Activated CD4-positive, alpha-beta T cell treated with anti-CD3 and anti-CD28 coated beads, Interleukin-2, Interleukin-4, amounts not matched to agents 100 ng/mL and 50 ng/mL, durations not matched to agents 16 hours and 8 hours (primary cell): Measurements from ENCODE around the gene FLT1.

ENCODE experiments used
- DNase-seq: peaks from one replicate; pipeline ENCODE4 v3.0.0-alpha.2; 2020; ENCODE audit warnings: low spot score

Gene FLT1

DNA sequence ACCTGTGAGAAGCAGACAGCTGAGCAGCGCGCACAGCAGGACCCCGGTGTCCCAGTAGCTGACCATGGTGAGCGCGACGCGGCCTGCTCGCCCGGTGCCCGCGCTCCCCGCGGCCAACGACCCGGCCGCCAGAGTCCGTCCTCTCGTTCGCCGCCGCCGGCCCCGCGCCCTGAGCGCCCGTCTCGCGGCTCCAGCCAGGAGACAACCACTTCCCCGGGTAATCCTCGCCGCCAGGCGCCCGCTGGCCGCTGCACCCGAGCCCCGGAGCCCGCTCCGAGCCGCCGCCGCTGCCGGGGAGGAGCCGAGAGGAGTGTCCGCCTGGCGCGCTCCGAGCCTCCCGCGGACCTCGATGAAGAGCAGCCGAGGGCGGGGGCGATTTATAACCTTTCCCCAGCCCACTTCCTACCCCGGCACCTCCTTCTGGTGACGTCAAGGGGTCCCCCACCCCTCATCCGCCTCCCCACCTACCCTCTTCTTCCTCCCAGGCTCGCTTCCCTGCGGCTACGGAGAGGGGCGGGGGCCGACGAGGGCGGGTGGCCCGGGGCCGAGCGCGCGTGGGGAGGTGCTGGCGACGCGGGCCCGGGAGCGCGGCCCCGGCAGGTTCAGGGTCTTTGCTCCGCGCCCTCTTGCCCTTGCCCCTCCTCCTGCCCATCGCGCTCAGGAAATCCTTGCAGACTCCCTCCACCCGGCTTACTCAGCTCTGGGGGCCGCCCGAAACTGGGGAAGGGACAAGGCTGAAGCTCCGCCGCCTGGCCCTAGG, at the start of gene FLT1:
Gene FLT1, minus strand, starts transcription at position 351 of the 760 bp plus-strand sequence. Its CDS starts 285 bp downstream, at position 66.
- peak; percentile 21 for DNase-seq

DNA sequence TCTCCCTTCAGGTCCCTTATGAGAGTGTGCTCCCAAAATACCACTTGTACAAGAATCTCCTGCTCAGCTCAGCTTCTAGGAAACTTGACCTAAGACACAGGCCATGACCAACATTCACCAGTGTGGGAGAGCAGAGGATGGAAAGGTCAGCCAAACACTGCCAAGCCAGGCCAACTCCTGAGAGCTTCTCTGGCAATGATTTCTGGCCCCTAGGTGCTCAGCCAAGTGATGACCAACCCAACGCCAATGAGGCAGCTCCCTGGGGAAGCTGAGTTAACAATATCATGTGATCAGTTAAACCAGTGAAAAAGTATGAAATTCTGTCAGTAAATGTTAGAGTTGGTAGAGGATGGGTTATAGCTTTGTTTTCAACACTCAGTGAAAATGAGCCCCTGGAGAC, 49.1 kb upstream of the FLT1 start:
- no peak for DNase-seq

- no peak for DNase-seq
Observed at GRCh38 chr13:28542804-28543203, 47.9 kb upstream of the FLT1 start.

DNA sequence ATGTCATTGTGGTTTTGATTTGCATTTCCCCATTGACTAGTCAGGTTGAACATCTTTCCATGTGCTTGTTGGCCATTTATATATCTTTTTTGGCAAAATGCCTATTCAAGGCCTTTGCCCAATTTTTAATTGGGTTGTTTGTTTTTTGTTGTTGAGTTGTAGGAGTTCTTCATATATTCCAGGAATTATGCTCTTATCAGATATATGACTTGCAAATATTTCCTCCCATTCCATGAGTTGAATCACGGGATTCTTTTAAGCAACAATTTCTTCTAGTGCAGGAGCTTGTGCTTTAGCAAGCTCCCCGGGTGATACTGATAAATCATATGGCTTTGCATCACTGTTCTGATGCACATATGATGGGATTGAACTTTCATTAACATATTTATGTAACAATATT, 47.0 kb upstream of the FLT1 start:
- DNase-seq: no peak

DNA sequence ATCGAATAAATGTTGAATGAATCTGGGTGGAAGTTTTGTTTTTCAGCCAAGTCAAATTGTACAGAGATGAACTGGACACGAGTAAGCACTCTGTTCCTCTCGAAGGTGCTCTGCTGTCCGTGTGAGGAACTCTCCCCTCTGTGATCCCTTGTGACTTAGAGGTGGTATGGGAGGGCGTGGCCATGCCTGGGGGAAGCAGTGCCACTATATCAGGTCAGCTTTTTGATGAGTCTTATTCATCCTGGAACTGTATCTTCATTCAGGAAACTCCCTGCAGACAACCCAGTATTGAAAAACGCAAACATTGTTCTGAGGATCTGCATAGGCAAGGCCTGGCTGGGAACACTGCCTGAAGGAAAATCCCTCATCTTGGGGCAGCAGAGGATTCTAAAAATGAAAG, 45.7 kb upstream of the FLT1 start:
- peak; percentile 30 for DNase-seq

GRCh38 chr13:28539625-28540286, 44.8 kb upstream of the FLT1 start:
- no peak for DNase-seq

- DNase-seq: no peak
Observed at GRCh38 chr13:28538932-28539331, 44.0 kb upstream of the FLT1 start.

DNA sequence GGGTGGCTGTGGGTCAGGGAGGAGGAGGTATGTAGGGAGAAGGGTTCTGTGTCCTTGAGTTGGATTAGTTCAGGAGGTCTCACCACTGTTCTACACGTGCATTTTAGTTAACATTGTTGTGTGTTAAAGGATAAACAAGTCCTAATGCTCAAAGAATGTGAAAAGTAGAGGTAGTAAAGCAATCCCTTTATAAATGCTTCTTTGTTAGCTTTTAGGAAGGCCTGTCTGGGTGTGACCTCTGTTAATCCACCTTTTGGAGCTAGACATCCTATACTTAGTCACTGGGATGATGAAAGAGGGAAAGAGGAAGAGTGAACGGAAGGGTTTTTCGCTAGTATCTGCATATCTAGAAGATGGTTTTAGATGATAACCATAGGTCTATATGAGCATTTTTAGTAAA, 42.2 kb upstream of the FLT1 start:
- no peak for DNase-seq

- no peak for DNase-seq
Observed at GRCh38 chr13:28536371-28536770, 41.4 kb upstream of the FLT1 start.

- no peak for DNase-seq
Observed at GRCh38 chr13:28535734-28536133, 40.8 kb upstream of the FLT1 start.

DNA sequence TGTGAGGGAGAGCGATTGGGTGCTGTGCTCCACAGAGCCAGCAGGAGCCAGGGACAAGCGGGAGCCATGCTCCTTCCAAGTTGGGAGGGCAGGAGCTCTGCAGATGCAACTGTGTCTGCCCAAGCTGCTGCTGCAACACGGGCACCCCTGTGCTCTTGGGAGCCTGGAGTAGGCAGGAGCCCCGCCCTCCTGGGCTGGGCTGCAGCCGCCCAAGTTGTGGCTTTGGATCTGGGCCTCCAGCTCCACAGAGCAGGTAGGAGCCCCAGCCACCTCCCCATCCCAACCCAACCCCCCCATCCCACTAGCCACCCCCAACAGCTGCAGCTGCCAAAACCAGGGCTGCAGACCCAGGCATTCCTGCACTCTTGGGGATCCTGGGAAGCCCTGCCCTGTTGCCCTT, 39.9 kb upstream of the FLT1 start:
- DNase-seq: no peak

- DNase-seq: no peak
Observed at GRCh38 chr13:28534210-28534609, 39.3 kb upstream of the FLT1 start.

GRCh38 chr13:28533441-28534166, 38.7 kb upstream of the FLT1 start:
- DNase-seq: no peak

- DNase-seq: no peak
Observed at GRCh38 chr13:28533125-28533436, 38.2 kb upstream of the FLT1 start.

DNA sequence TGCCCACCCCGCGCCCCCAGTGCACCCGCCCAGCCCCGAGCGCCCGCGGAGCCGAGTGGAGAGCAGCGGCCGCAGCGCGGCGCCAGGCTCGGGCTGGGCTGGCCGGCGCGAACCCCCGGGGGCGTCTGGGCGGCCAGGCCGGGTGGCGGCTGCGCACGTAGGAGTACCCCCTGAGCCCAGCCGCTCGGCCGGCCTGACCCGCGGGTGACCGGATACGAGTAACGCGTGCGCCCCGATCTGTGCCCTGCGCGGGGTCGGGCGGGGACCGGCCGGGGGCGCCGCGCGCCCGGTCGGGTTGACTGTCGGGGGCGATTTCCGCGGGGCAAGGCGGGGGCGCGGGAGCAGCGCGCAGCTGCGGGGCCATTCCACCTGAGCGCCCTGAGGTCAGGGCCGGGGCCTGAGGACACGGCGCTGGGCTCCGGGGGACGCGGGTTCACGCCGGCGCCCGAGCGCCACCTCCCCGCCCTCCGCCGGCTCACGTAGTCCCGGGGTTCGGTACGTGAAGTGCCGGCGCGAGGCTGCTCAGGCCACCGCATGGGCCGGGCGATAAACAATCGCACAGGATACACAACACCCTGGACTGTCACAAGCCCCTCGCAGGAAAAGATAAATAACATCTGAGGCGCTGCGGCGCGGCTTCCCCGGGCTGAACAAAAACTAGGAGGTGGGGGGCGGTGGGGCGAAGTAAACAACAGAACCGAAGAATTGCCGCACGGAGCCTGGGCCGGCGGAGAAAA, 37.6 kb upstream of the FLT1 start:
- DNase-seq: no peak

DNA sequence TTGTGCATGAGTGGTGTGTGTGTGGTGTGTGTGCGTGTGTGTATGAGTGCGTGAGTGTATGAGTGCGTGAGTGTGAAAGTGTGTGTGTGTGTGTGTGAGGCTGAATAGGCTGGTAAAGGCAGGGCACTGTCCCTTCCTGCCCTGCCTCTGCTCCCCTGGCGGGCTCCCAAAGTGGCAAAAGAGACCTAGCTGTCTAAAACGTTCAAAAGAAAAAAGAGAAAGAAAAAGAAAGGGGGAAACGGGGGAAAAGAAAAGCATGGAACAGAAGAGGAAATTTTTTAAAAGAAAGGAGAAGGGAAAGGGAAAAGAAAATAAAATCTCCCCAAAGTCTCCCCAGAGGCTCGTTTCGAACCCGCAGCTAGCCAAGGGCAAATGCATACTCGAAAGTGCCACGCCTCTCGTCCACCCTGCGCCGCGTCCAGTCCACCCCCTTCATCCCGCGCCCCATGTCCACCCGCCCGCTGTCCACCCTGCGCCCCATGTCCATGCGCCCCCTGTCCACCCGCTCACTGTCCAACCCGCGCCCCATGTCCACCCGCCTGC, 37.0 kb upstream of the FLT1 start:
- no peak for DNase-seq

GRCh38 chr13:28531077-28531844, 36.3 kb upstream of the FLT1 start:
- no peak for DNase-seq

- no peak for DNase-seq
Observed at GRCh38 chr13:28530729-28531076, 35.8 kb upstream of the FLT1 start.

GRCh38 chr13:28529836-28530235, 34.9 kb upstream of the FLT1 start:
- DNase-seq: no peak

DNA sequence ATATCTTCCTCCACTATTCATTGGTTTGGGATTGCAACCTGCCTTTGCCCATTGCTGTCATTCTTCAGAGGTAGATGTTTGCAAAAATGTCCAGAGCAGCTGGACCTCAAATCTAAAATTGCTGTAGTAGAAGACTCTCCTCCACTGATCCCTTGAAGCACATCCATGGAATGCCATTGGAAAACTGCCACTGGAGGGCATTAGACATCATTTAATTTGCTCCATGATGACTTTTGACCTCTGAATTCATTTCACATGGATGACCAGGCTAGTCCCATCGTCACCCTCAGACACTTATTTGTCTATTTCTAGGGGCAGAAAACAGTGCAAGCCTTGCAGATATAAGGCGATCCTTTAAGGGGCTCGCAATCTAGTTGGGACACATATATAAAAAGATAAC, 33.9 kb upstream of the FLT1 start:
- DNase-seq: no peak

GRCh38 chr13:28528388-28528787, 33.5 kb upstream of the FLT1 start:
- no peak for DNase-seq

- no peak for DNase-seq
Observed at GRCh38 chr13:28527629-28528028, 32.7 kb upstream of the FLT1 start.
